ENCODE measurements around the gene NFIX.

Gene NFIX

GRCh38 chr19:13023656-13024055 lies 28.4 kb downstream of the NFIX start:
- DNase-seq: no peak

GRCh38 chr19:13024126-13024950 lies 29.1 kb downstream of the NFIX start:
- DNase-seq: no peak

DNA sequence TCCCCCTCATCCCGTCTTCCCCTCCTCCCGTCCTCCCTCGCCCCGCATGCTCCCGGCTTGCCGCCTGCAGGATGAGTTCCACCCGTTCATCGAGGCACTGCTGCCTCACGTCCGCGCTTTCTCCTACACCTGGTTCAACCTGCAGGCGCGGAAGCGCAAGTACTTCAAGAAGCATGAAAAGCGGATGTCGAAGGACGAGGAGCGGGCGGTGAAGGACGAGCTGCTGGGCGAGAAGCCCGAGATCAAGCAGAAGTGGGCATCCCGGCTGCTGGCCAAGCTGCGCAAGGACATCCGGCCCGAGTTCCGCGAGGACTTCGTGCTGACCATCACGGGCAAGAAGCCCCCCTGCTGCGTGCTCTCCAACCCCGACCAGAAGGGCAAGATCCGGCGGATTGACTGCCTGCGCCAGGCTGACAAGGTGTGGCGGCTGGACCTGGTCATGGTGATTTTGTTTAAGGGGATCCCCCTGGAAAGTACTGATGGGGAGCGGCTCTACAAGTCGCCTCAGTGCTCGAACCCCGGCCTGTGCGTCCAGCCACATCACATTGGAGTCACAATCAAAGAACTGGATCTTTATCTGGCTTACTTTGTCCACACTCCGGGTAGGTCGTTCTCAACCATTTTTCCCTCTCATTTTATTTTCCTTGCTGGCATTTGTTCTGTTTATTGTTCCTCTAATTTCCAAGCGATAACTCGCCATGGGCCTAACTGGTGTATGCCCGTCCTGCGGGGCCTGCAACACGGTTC lies 29.8 kb downstream of the NFIX start:
- no peak for DNase-seq

DNA sequence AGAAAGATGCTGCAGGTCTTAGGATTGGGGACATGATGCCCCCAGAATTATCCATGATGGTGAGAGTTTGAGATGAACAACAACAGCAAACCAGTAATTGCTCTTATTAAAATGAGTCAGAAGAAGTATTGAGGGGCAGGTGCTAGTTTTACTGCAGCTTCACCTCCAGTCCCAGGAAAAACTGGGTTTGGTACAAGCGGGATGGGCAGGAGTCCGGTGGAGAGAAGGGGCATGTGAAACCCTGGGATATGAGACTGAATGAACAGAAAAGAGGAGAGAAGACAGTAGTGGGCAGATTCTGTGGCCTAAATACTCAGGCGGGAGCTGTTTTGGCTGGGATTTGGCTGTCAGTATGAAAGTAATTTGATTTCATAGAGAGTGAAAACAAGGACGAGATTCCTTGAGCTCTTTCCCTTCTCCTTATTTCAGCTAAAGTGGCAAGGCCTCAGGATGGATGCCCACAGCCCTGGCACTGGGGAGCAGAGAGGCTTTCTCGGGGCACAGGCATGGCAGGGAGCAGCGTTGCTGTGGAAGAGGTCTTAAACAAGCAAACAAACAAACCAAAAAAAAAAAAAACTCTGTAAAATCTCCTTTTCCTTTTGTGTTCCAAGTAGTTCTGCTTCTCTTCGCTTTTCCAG lies 30.7 kb downstream of the NFIX start:
- DNase-seq: no peak

GRCh38 chr19:13026462-13027370 lies 31.4 kb downstream of the NFIX start:
- no peak for DNase-seq

GRCh38 chr19:13027557-13027956 lies 32.3 kb downstream of the NFIX start:
- no peak for DNase-seq

GRCh38 chr19:13028027-13028426 lies 32.8 kb downstream of the NFIX start:
- no peak for DNase-seq

DNA sequence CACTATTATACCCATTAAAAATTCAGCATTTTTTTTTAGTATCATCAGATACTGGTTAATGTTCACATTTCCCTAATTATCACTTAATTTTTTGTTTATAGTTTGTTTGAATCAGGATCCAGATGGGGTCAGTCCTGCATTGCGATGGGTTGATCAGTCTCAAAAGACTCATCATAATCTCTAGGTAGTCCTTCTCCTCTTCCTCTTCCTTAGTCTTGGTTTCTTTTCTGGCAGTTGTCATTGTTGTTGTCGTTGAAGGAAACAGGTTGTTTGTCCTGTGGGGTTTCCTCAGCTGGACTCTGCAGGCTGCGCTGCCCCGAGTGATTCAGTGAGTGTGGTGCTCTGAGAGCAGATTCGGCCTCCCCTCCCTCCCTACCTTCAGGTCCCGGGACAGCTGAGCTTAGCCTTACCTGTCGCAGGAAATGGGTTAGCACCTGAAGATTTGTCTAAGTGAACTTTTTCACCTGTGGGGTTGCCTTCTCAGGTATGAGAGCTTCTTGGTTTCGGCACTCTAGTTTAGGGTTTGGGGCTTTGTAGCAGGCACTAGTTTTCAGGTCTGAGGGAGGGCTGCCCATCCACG lies 34.1 kb downstream of the NFIX start:
- DNase-seq: no peak

GRCh38 chr19:13029893-13030292 lies 34.6 kb downstream of the NFIX start:
- DNase-seq: no peak

DNA sequence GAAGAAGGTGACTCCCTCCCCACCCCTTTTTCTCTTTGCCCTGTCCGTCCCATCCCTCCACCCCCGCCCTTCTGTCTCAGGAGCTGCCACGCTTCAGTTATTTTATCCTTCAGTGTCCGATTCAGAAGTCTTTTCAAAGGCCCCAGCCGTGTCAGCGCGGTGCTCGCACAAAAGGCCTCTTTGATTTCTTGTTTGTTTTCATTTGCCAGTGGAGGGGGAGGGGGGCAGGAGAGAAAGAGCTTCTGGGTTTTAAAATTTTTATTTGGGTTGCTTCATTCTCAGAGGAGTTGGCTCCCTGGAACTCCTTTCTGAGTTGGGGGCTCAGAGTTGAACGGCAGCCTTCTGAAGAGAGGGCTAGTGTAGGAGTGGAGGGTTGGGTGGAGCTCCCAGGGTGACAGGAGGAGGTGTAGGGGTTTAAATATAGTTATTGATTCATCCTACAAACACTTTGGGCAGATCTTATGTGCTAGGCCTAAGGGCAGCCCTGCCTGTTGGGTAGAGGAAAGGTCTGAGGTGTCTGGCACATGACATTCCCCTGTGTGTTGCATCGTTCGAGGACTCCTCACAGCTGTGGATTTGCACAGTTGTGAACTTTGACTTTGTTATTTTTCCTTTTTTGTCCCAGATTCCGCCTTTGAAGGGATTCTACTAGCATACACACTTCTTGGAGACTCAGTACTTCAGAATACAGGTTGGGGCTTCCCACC lies 36.8 kb downstream of the NFIX start:
- DNase-seq: no peak

- DNase-seq: no peak
Measured at GRCh38 chr19:13032837-13033236, 37.6 kb downstream of the NFIX start.

DNA sequence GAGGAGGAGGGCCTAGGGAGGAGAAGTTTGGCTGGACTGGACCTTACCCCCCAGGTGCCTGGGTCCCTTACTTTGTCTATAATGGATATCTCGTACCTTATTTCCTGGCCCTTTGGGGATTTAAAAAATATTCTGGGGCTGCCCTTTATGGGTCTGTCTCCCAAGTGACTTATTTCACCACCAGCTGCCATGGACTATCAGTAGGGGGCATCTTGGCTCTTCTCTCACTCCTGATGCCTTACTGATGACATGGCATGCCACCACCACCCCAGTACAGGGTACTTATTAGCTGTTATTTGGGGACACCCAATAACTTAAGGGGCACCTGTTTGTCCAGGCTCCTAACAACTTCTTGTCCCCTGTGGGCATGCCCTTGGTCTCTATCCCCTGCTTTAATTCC lies 38.0 kb downstream of the NFIX start:
- no peak for DNase-seq

DNA sequence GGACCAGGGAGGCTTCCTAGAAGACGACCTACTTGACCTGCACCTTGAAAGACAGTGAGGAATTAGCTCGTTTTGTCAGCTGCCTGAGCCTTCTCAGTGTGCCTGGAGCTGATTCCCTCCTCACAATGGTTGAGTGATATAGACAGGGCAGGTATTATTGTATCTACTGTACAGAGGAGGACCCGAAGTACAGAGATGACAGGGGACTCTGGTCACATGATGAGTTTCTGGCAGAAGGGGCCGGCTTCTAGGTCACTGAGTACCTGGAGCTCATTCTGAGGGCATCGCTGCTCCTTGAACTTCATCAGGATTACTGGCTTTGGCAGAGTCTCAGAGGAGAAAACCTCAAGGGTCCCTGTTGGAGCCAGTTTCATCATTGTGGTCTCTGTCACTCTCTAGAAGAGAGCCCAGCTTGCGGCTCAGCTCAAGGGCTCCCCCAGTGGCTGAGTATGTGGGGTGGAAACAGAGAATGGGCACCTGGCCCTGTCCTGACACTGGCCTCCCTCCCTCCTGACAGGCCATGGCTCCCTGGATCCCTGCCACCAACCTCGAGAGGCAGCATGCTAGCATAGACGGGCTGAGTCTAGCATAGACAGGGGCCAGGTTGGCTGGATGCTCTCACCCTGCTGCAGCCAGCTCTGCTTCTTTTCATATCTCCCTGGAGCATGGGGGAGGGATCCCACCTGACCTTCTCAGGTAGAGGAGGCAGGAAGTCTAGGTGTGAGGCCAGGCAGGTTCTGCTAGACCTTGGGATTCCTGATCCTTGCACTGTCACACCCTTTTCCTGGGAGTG lies 38.7 kb downstream of the NFIX start:
- DNase-seq: peak; percentile 81

DNA sequence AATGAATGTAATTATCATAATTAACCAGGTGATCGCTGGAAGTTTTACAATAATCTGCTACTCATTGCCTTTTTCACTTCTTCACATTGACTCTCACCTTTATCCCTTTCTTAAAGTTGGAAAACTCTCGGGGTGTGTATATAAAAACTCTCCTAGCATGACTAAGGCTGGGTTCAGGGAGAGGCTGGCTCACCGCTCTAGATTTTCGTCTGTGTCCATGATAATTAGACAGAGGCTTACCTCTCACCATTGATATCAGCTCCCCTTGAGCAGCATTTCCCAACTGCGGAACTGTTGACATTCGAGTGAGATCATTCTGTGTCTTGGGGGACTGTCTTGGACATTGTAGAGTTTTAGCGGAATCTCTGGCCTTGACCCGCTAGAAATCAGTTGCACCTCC lies 39.4 kb downstream of the NFIX start:
- no peak for DNase-seq

DNA sequence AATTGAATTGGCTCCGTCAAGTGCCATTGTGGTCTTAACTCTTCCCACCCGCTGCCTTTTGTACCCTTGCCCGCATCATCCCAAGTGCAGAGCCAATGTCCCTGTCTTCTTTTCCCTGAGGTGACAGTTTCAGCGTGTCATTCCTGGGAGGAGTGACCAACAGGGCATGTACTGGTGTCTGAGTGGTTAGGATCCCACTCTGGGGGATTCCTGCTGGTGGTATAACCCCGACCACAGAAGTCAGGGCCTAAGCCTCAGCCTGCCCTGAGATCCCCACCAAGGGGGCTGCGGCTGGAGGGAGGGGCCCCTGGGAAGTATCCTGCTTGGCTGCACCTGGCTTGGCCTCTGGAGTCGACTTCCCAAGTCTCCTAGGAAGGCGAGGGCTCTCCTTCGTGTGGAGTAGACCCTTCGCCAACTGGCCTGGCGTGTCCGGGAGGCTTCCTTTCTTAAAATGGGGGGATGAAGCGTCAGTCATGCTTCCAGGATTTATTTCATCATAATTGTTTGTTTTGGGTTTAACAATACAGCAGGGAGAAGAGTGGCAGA lies 40.6 kb downstream of the NFIX start:
- DNase-seq: no peak

- DNase-seq: peak; percentile 82
Measured at GRCh38 chr19:13036366-13036976, 41.2 kb downstream of the NFIX start.

DNA sequence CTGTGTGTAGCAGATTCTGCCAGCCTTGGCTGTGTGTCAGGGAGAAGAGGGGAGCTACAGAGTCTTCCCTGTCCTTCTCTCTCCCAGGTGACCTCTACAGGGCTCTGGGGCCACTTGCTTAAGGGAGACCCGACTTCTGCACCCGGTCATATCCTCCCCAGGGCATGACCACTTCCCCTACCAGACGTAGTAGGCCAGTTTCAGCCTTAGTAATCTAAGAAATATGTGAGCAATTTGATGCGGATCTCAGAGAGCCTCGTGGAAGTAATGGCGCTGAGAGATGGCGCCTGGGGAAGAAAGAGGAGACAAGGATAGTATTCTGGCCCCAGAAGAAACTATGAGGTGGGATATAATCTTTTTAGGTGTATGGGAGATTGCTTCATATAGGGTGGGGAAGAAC lies 41.9 kb downstream of the NFIX start:
- DNase-seq: peak; percentile 85

GRCh38 chr19:13037731-13038130 lies 42.5 kb downstream of the NFIX start:
- DNase-seq: no peak

GRCh38 chr19:13038306-13039210 lies 43.3 kb downstream of the NFIX start:
- no peak for DNase-seq
